Coronary artery (tissue), 2 donors: ENCODE results near the gene SERPINA12.

ENCODE experiments used
- DNase-seq: peaks from one replicate; pipeline ENCODE4 v3.0.0-alpha.2; 2017; ENCODE audit warnings: low spot score
- H3K27ac ChIP-seq, 2 donors: fragments of 200-600 bp; sonication (generic); one replicate each; pipeline ENCODE4 v1.5.1; 2016 to 2019
- H3K4me3 ChIP-seq: fragments of 200-600 bp; sonication (generic); 2 replicates; pipeline ENCODE4 v1.5.1; 2016; ENCODE audit warnings: mild to moderate bottlenecking, moderate library complexity
- CTCF ChIP-seq: fragments of 200-600 bp; sonication (generic); IDR thresholded peaks from one replicate; pipeline ENCODE4 v1.5.1; 2019; ENCODE audit warnings: antibody characterized with exemption

Gene SERPINA12

GRCh38 chr14:94505641-94506040 is 3.6 kb downstream of the SERPINA12 start:
- H3K4me3 ChIP-seq, result no peak overlapping the region
- no peak overlapping the region for H3K27ac ChIP-seq
- TF ChIP-seq CTCF, result no peak
- peak; percentile 50 for DNase-seq

GRCh38 chr14:94505206-94505605 is 4.1 kb downstream of the SERPINA12 start:
- no peak for TF ChIP-seq CTCF
- peak; percentile 49 for DNase-seq
- Histone ChIP-seq H3K4me3 (no peak overlapping the region), H3K27ac (no peak overlapping the region)

- DNase-seq, result no peak
- H3K4me3 ChIP-seq, result no peak overlapping the region
- H3K27ac ChIP-seq, result no peak overlapping the region
- no peak for TF ChIP-seq CTCF
Observed at GRCh38 chr14:94501588-94502516, 7.4 kb downstream of the SERPINA12 start.

- no peak for TF ChIP-seq CTCF
- Histone ChIP-seq H3K4me3 (no peak overlapping the region), H3K27ac (no peak overlapping the region)
- DNase-seq, result no peak
Observed at GRCh38 chr14:94500264-94500663, 9.0 kb downstream of the SERPINA12 start.

GRCh38 chr14:94499673-94500072 is 9.6 kb downstream of the SERPINA12 start:
- no peak overlapping the region for H3K27ac ChIP-seq
- DNase-seq, result no peak
- H3K4me3 ChIP-seq, result no peak overlapping the region
- no peak for TF ChIP-seq CTCF

- no peak for TF ChIP-seq CTCF
- no peak overlapping the region for H3K27ac ChIP-seq
Observed at GRCh38 chr14:94498215-94498614, 11.1 kb downstream of the SERPINA12 start.

GRCh38 chr14:94494085-94494484 is 15.2 kb downstream of the SERPINA12 start:
- Histone ChIP-seq H3K4me3 (no peak overlapping the region), H3K27ac (no peak overlapping the region)
- no peak for TF ChIP-seq CTCF
- DNase-seq, result no peak

More at GRCh38 chr14:94498215-94498614, 11.1 kb downstream of the SERPINA12 start:
- DNase-seq, result no peak
- H3K4me3 ChIP-seq, result no peak overlapping the region
